GM12878 (cell line): ENCODE measurements around the gene UVRAG. TPM values are rescaled to one million over a fixed set of nuclear protein-coding genes. Genes with fewer than 3 reads are reported as not detected.

ENCODE experiments used
- ATAC-seq: fragments of 200-7000 bp; cut with Tn5 transposase; 3 replicates; pipeline ENCODE4 v1.9.1; 2020; ENCODE audit warnings: mild to moderate bottlenecking, moderate library complexity
- BruUV-seq: library from RNA; stranded (reverse); fragments of 400-500 nt; replicated peaks from 2 replicates; lab custom pipeline; 2021; lab: Mats Ljungman, UMichigan
- CTCF ChIA-PET: fragments of 300-600 bp; sonication (Branson Sonifier 250); formaldehyde crosslinking; extraction: SDS; loops from one replicate; lab custom pipeline; 2021; ENCODE audit warnings: inconsistent platforms; lab: Yijun Ruan, JAX
- POLR2A ChIA-PET: fragments of 350-600 bp; formaldehyde crosslinking; extraction: SDS; loops from one replicate; lab custom pipeline; 2021; ENCODE audit warnings: inconsistent platforms; lab: Charles Lee
- RAD21 ChIA-PET: fragments of 300-600 bp; sonication (Branson Sonifier 250); formaldehyde crosslinking; loops from one replicate; lab custom pipeline; 2023; ENCODE audit warnings: antibody characterized with exemption; ENCODE audit not compliant: unreplicated experiment; lab: Charles Lee
- SMC1A ChIA-PET: fragments of 300-600 bp; sonication (Branson Sonifier 250); formaldehyde crosslinking; loops from one replicate; lab custom pipeline; 2023; ENCODE audit not compliant: unreplicated experiment, uncharacterized antibody; lab: Charles Lee
- DNase-seq: peaks from one replicate; pipeline ENCODE4 v3.0.0-alpha.2; 2011; ENCODE audit warnings: low read depth, low spot score
- FAIRE-seq: peaks from 3 replicates; lab custom pipeline; 2011; peaks lifted over from hg19 to GRCh38; lab: Jason Lieb, UNC
- H2AFZ ChIP-seq: 2 replicates; pipeline ENCODE4 v1.6.0; 2011; ENCODE audit warnings: low read depth, low read length, control low read depth; ENCODE audit not compliant: control insufficient read depth
- H3K27ac ChIP-seq: 2 replicates; pipeline ENCODE4 v1.5.1; 2011; ENCODE audit warnings: control low read depth; ENCODE audit not compliant: control insufficient read depth, insufficient read depth
- H3K27me3 ChIP-seq, 2 experiments: replicated peaks in 1 of 2; 2 replicates each; pipeline versions ENCODE4 v1.6.0 to v1.6.1; 2011; ENCODE audit warnings: low read length in 1 of 2; ENCODE audit not compliant: control insufficient read depth in 2 of 2, insufficient read depth in 2 of 2
- H3K36me3 ChIP-seq, 2 experiments: 2 replicates each; pipeline ENCODE4 v1.5.1; 2011; ENCODE audit warnings: low read length in 1 of 2; ENCODE audit not compliant: control insufficient read depth in 2 of 2, insufficient read depth in 2 of 2
- H3K4me1 ChIP-seq: 2 replicates; pipeline ENCODE4 v1.6.1; 2011; ENCODE audit warnings: mild to moderate bottlenecking, low read length, moderate library complexity, mixed read lengths; ENCODE audit not compliant: control insufficient read depth, insufficient read depth
- H3K4me2 ChIP-seq: 2 replicates; pipeline ENCODE4 v1.6.0; 2011; ENCODE audit warnings: control low read depth; ENCODE audit not compliant: control insufficient read depth, insufficient read depth
- H3K4me3 ChIP-seq: fragments of 200-600 bp; sonication (generic); 2 replicates; pipeline ENCODE4 v1.5.1; 2016
- H3K79me2 ChIP-seq: 2 replicates; pipeline ENCODE4 v1.6.0; 2011; ENCODE audit warnings: low read length; ENCODE audit not compliant: control insufficient read depth, insufficient read depth
- H3K9ac ChIP-seq: 2 replicates; pipeline ENCODE4 v1.8.0; 2011; ENCODE audit warnings: low read length, control low read depth, mixed read lengths; ENCODE audit not compliant: control insufficient read depth, insufficient read depth
- H3K9me3 ChIP-seq: replicated peaks from 3 replicates; pipeline ENCODE4 v1.5.1; 2011; ENCODE audit warnings: mild to moderate bottlenecking, low read length; ENCODE audit not compliant: control insufficient read depth, insufficient read depth
- H4K20me1 ChIP-seq: 2 replicates; pipeline ENCODE4 v1.6.0; 2011; ENCODE audit not compliant: control insufficient read depth, insufficient read depth
- BACH1 ChIP-seq: fragments of 450-650 bp; IDR thresholded peaks from 2 replicates; pipeline ENCODE4 v1.6.1; 2017; ENCODE audit warnings: mild to moderate bottlenecking, borderline replicate concordance
- BRCA1 ChIP-seq: IDR thresholded peaks from 2 replicates; pipeline ENCODE4 v1.6.1; 2011; ENCODE audit warnings: low read depth, low read length, improper control_type of control experiment
- EED ChIP-seq: sonication (generic); IDR thresholded peaks from 2 replicates; pipeline ENCODE4 v1.6.1; 2016; ENCODE audit warnings: antibody characterized with exemption, low read depth
- HCFC1 ChIP-seq: fragments of 150-350 bp; IDR thresholded peaks from 2 replicates; pipeline ENCODE4 v1.6.1; 2014; ENCODE audit warnings: low read length
- HDAC6 ChIP-seq: fragments of 200-600 bp; sonication (generic); IDR thresholded peaks from one replicate; pipeline ENCODE4 v1.8.0; 2017; ENCODE audit warnings: antibody characterized with exemption; ENCODE audit not compliant: unreplicated experiment
- IRF3 ChIP-seq: fragments of 450-650 bp; IDR thresholded peaks from 2 replicates; pipeline ENCODE4 v1.6.1; 2014; ENCODE audit warnings: mild to moderate bottlenecking
- MTA2 ChIP-seq: fragments of 450-650 bp; IDR thresholded peaks from 2 replicates; pipeline ENCODE4 v1.6.1; 2016; ENCODE audit warnings: low read depth, mild to moderate bottlenecking, moderate library complexity
- POU2F2 ChIP-seq: IDR thresholded peaks from 3 replicates; pipeline ENCODE4 v1.6.1; 2011; ENCODE audit warnings: low read depth, mild to moderate bottlenecking, low read length, borderline replicate concordance
- RUNX3 ChIP-seq: IDR thresholded peaks from 2 replicates; pipeline ENCODE4 v1.6.1; 2012; ENCODE audit warnings: low read length, inconsistent platforms
- SRF ChIP-seq, 2 experiments: IDR thresholded peaks; 2 replicates each; pipeline ENCODE4 v1.6.1; 2011; ENCODE audit warnings: low read depth in 2 of 2, low read length in 2 of 2, mild to moderate bottlenecking in 1 of 2, moderate library complexity in 1 of 2
- WGBS: methylation state at CpG from one replicate; pipeline ENCODE4 v1.1.6; 2016; ENCODE audit warnings: low lambda C conversion rate; ENCODE audit not compliant: insufficient replicate concordance, insufficient coverage; ENCODE audit errors: missing lambda C conversion rate; 5-methylcytosine and 5-hydroxymethylcytosine counted together
- in situ Hi-C: fragments of 300-500 bp; cut with MboI; formaldehyde crosslinking; loops from 9 replicates; pipeline ENCODE4 v1.14.3; 2018; ENCODE audit warnings: mixed read lengths
- intact Hi-C: fragments of 100-400 bp; cut with micrococcal nuclease; formaldehyde crosslinking; loops from one replicate; pipeline ENCODE4 v1.14.2; 2022; ENCODE audit not compliant: unreplicated experiment
- polyA plus RNA-seq, 11 experiments: library from polyadenylated mRNA; depleted of rRNA in 4 of 11; unstranded in 6 of 11; stranded (reverse) in 5 of 11; fragments of >200 nt; fragmentation: Nextera tagmentation in 4 of 11; fragmentation: Illumina TruSeq in 1 of 11; extraction: Ambion mirVana in 4 of 11; extraction: Trizol in 1 of 11; gene quantifications; 1 replicate in 1 of 11; 2 replicates in 10 of 11; pipeline versions ENCODE4 v1.2.1 to v1.2.3, GENCODE V29; 2011 to 2016; ENCODE audit warnings: inconsistent platforms in 2 of 11, missing spikeins in 2 of 11, low read depth in 1 of 11
- total RNA-seq, 4 experiments: library from RNA; depleted of rRNA in 3 of 4; stranded (reverse); fragments of >200 nt in 3 of 4; fragmentation: Illumina TruSeq in 1 of 4; extraction: Trizol in 1 of 4; gene quantifications; 2 replicates each; pipeline versions ENCODE4 v1.2.1 to v1.2.3, GENCODE V29; 2013 to 2021

Gene UVRAG
- total and polyA plus RNA-seq, 10 of the 15 experiments (the other 5 are each of a cell fraction or from before 2014, with no cell fraction given): 7.0 to 43.4 (median 37.0) TPM

- Histone ChIP-seq H2AFZ (no peak overlapping the region), H3K36me3 (peaks cover 11 to 15% of the 10 kb centered on the region in 2 experiments), H3K4me2 (no peak overlapping the region), H3K9ac (no peak overlapping the region), H3K79me2 (no peaks in the 10 kb centered on the region), H3K27ac (no peak overlapping the region), H3K4me1 (no peaks in the 10 kb centered on the region), H4K20me1 (no peaks in the 10 kb centered on the region), H3K4me3 (no peak overlapping the region), H3K27me3 (no peaks in the 10 kb centered on the region), H3K9me3 (no peaks in the 10 kb centered on the region)
- ChIA-PET CTCF (no interaction called here), SMC1A (interaction anchor here (0.5 to 3.1 kb wide), 3 partner anchors 9 to 26 kb away, joined by 3 to 8 read pairs (median 4); no protein-coding TSS in a partner anchor), POLR2A (interaction anchor here (1.4 kb wide), 1 partner anchor 9 kb away, joined by 3 read pairs; no protein-coding TSS in a partner anchor), RAD21 (no interaction called here)
- FAIRE-seq (no peak), ATAC-seq (no peak), DNase-seq (no peak)
- in situ Hi-C loops (no loop called here), intact Hi-C loops (no loop called here)
- TF ChIP-seq IRF3 (no peak), RUNX3 (peak; percentile 70)
- 53% methylated on average over 1 of the region's 1 CpG for WGBS
- no TSS peak for BruUV-seq
Measured at GRCh38 chr11:76025068-76025467, 210.1 kb downstream of the UVRAG start.

DNA sequence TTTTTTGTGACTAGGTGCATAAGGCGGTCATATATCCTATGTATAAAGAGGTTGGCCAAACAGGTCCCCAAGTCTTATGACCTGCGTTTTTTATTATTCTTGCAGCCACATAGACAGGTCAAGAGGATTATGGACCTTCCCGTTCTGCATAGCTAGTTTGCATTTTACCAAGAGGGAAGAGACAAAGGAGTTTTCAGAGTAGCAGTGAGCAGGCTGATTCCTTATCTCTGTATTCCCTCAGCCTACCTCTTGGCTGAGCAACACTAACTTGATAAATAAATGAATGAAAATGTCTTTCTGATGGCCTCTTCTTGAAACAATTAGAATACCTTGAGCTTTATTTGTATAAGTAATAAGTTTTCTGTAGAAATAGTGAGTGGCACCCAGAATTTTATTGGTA is 210.8 kb downstream of the UVRAG start:
- TF ChIP-seq BRCA1 (no peak), EED (no peak), SRF (IDR thresholded peaks at IDR 0.05; ENCODE audit: low read depth in 2 of 2, low read length in 2 of 2) (no peak), MTA2 (no peak), POU2F2 (no peak), HCFC1 (no peak), HDAC6 (no peak), BACH1 (no peak)
- H3K4me2 ChIP-seq: no peak overlapping the region
- no peak overlapping the region for H3K9ac ChIP-seq
- ATAC-seq: no peak
- H4K20me1 ChIP-seq: no peaks in the 10 kb centered on the region
- in situ Hi-C loops (no loop called here), intact Hi-C loops (no loop called here)
- BruUV-seq: no TSS peak
- ChIA-PET SMC1A (interaction anchor here (1.0 to 1.1 kb wide), 2 partner anchors 9 to 16 kb away, joined by 3 to 6 read pairs; no protein-coding TSS in a partner anchor), POLR2A (no interaction called here), RAD21 (no interaction called here), CTCF (interaction anchor here (1.0 to 1.1 kb wide), 2 partner anchors 10 to 128 kb away, joined by 4 to 5 read pairs; no protein-coding TSS in a partner anchor)
- WGBS: 100% methylated on average over 3 of the region's 3 CpGs
- no peak for DNase-seq
- no peak overlapping the region for H2AFZ ChIP-seq
- peaks cover 5 to 16% of the 10 kb centered on the region in 2 experiments for H3K36me3 ChIP-seq
- H3K9me3 ChIP-seq: no peaks in the 10 kb centered on the region
- H3K27me3 ChIP-seq: no peaks in the 10 kb centered on the region
- H3K4me1 ChIP-seq: no peaks in the 10 kb centered on the region
- no peaks in the 10 kb centered on the region for H3K79me2 ChIP-seq
- no peak for FAIRE-seq
- no peak overlapping the region for H3K4me3 ChIP-seq
- H3K27ac ChIP-seq: no peak overlapping the region
